A549 treated with AZD2906 at 1 μM for 4 hours (cell line): Measurements from ENCODE around the gene KIFC3. TPM values are rescaled to one million over a fixed set of nuclear protein-coding genes. Genes with fewer than 3 reads are reported as not detected.

ENCODE experiments used
- total RNA-seq: library from RNA; stranded (reverse); fragments of 200-300 nt; extraction: Qiagen RNA extraction; gene quantifications from 5 replicates; pipeline ENCODE4 v1.2.3, GENCODE V29; 2022

Gene KIFC3
- total RNA-seq, result 111 to 139 TPM (median 132 TPM) in 5 replicates

DNA sequence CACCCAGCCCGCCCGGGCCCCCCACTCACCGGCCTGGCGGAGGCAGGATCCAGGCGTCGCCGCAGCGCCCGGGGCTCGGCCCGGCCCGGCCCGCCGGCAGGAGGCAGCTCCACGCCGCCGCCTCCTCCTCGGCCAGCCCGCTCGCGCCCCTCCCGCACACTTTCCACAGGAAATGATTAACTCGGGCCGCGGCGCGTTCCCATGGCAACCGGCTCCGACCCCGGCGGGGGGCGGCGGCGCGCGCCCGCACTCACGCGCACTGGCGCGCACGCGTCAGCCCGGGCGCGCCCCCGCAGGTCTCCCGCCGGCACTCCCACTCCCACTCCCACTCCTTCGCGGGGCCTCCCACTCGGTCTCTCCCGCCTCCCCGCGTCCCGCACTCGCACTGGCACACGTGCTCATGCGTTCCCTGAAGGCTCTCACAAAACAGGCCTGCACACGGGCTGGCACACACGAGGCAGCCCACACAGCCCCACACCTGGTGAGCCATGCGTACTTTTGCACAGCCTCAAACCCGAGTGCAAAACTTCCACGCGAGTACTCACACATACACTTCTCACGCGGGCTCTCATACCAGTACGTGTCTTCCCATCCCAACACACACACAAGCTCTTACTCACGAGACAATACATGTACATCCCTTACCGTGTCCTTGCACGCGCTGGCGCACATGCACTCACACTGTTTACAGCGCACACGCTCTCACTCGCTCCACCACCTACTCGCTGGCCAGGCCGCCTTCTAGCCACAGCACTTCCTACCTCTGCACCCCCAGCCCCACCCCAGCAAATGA is at the start of gene KIFC3:
KIFC3 (minus strand) TSS at position 151 of the 793 bp plus-strand sequence. CDS start 4,248 bp downstream, outside the sequence.

GRCh38 chr16:57735755-57736418 is 66.4 kb downstream of the KIFC3 start, which contains the start of gene KATNB1:
KATNB1 (plus strand) TSS chr16:57735770; CDS start chr16:57737244, 1,474 bp downstream.

Other genes starting within 250 kb of the KIFC3 start
- 148 to 205 TPM (median 174 TPM) in 5 replicates for gene ADGRG1, start 173.9 kb downstream of the KIFC3 start, total RNA-seq
- gene ADGRG3, start 134.2 kb downstream of the KIFC3 start, total RNA-seq, result 0.44 to 0.69 TPM (median 0.66 TPM) in 5 replicates
- gene DRC7, start 107.7 kb downstream of the KIFC3 start, total RNA-seq, result 0.07 to 0.21 TPM (median 0.08 TPM) in 4 of 5 replicates, not detected in the other
- 15.1 to 20.1 TPM (median 17.3 TPM) in 5 replicates for gene KATNB1, start 66.7 kb downstream of the KIFC3 start, total RNA-seq
- gene CNGB1, start 168.6 kb upstream of the KIFC3 start, total RNA-seq, result 0.06 to 0.20 TPM (median 0.10 TPM) in 5 replicates
- gene ZNF319, start 198.2 kb upstream of the KIFC3 start, total RNA-seq, result 10.6 to 14.6 TPM (median 13.7 TPM) in 5 replicates
- gene USB1, start 198.9 kb upstream of the KIFC3 start, total RNA-seq, result 71.4 to 86.5 TPM (median 77.8 TPM) in 5 replicates
- gene MMP15, start 223.3 kb upstream of the KIFC3 start, total RNA-seq, result 45.8 to 63.1 TPM (median 61.8 TPM) in 5 replicates